ENCODE measurements around the gene FLT3. TPM values are rescaled to one million over a fixed set of nuclear protein-coding genes. Genes with fewer than 3 reads are reported as not detected.

The FLT3 gene
- total and polyA plus RNA-seq, 2 of the 13 experiments (the other 11 are each of a cell fraction or from before 2014, with no cell fraction given): not detected

DNA sequence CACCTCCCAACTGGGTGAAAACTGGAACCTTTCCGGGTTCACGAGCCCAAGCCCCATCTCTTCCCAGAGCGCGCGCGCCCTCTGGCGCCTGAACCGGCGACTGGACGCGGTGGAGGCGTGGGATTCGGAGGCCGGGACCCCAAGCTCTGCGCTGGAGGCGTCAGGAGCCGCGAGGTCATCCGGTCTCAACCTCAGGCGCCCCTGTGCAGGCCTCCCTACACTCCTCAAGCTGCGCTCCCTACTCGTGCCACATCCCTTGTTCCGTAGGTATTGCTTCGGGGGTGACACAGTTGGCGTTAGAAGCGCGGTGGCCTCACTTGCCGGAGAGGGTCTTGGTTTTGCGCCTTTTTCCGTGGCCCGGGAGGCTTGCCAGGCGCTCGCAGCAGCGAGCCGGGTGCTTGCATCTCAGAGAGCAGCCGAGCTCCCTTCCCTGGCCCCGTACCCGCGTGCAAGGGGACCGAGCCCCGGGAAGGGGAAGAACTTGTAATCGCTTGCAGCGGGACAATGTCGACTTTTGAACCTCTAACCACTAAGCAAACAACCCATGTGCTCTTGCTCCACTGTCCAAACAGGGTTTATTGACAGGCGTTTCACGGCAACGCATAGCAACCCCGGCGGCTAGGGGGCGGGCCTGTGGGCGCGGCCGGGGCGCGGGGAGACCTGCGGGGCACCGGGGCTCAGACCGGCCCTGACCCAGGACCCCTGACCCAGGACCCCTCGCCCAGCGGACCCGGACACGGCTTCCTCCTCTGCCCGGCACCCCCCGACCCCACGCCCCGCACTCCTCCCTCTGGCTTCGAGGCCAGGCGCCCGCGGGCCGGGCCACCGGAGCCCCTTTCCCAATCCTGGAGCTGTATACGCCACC is 139.8 kb downstream of the FLT3 start (continued):
- TF ChIP-seq, protein P1, sequence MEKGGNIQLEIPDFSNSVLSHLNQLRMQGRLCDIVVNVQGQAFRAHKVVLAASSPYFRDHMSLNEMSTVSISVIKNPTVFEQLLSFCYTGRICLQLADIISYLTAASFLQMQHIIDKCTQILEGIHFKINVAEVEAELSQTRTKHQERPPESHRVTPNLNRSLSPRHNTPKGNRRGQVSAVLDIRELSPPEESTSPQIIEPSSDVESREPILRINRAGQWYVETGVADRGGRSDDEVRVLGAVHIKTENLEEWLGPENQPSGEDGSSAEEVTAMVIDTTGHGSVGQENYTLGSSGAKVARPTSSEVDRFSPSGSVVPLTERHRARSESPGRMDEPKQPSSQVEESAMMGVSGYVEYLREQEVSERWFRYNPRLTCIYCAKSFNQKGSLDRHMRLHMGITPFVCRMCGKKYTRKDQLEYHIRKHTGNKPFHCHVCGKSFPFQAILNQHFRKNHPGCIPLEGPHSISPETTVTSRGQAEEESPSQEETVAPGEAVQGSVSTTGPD (CRISPR knock-in tag; IDR thresholded peaks at IDR 0.05): peak; percentile 68; the same call in 1 of the 2 replicates
- TF ChIP-seq HOXA5 (CRISPR knock-in tag; IDR thresholded peaks at IDR 0.05): peak; percentile 76; the same call in 1 of the 2 replicates
- peak; percentile 63; the same call in 1 of the 2 replicates for TF ChIP-seq ZFYVE20 (CRISPR knock-in tag; IDR thresholded peaks at IDR 0.05; ENCODE audit: borderline replicate concordance, low read depth)
- no peak for TF ChIP-seq ZNF83 (CRISPR knock-in tag; IDR thresholded peaks at IDR 0.05; ENCODE audit: borderline replicate concordance)
- no peak for TF ChIP-seq ATM (IDR thresholded peaks at IDR 0.05; ENCODE audit: borderline replicate concordance)
- no peak for TF ChIP-seq CENPX (CRISPR knock-in tag; IDR thresholded peaks at IDR 0.05)
- TF ChIP-seq ZHX2 (IDR thresholded peaks at IDR 0.05; ENCODE audit: low read depth): peak; percentile 27; the same call in 1 of the 2 replicates
- TF ChIP-seq ZHX2 (CRISPR knock-in tag; IDR thresholded peaks at IDR 0.05; ENCODE audit: borderline replicate concordance): 0 out of 2 replicates have a peak, but pooled peaks have one; percentile 23
- peak; percentile 80 for TF ChIP-seq PCBP1 (IDR thresholded peaks at IDR 0.05; ENCODE audit: borderline replicate concordance, low read depth, low read length)
- no peak for TF ChIP-seq ZNF567 (CRISPR knock-in tag; IDR thresholded peaks at IDR 0.05; ENCODE audit: borderline replicate concordance)
- TF ChIP-seq RORA (CRISPR knock-in tag; IDR thresholded peaks at IDR 0.05): no peak
- peak; percentile 83 for TF ChIP-seq ZNF30 (CRISPR knock-in tag; IDR thresholded peaks at IDR 0.05)
- TF ChIP-seq, protein P2, sequence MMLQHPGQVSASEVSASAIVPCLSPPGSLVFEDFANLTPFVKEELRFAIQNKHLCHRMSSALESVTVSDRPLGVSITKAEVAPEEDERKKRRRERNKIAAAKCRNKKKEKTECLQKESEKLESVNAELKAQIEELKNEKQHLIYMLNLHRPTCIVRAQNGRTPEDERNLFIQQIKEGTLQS (CRISPR knock-in tag; IDR thresholded peaks at IDR 0.05): 0 out of 2 replicates have a peak, but pooled peaks have one; percentile 12
- no peak; the same call in 1 of the 2 replicates for TF ChIP-seq ZNF234 (CRISPR knock-in tag; conservative IDR thresholded peaks at IDR 0.05)
- TF ChIP-seq ZNF124 (CRISPR knock-in tag; IDR thresholded peaks at IDR 0.05): peak; percentile 66
- TF ChIP-seq, protein P3, sequence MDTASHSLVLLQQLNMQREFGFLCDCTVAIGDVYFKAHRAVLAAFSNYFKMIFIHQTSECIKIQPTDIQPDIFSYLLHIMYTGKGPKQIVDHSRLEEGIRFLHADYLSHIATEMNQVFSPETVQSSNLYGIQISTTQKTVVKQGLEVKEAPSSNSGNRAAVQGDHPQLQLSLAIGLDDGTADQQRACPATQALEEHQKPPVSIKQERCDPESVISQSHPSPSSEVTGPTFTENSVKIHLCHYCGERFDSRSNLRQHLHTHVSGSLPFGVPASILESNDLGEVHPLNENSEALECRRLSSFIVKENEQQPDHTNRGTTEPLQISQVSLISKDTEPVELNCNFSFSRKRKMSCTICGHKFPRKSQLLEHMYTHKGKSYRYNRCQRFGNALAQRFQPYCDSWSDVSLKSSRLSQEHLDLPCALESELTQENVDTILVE (CRISPR knock-in tag; IDR thresholded peaks at IDR 0.05): peak; percentile 92
- peak; percentile 91 for TF ChIP-seq GATAD2A (CRISPR knock-in tag; IDR thresholded peaks at IDR 0.05)
- TF ChIP-seq ZNF367 (CRISPR knock-in tag; IDR thresholded peaks at IDR 0.05; ENCODE audit: borderline replicate concordance): no peak
